ENCODE results near the gene ZNF384. TPM values are rescaled to one million over a fixed set of nuclear protein-coding genes. Genes with fewer than 3 reads are reported as not detected.

ZNF384 gene
- total and polyA plus RNA-seq, 2 of the 8 experiments (the other 6 are each of a cell fraction or from before 2014, with no cell fraction given) = 59.0 to 59.6 TPM

DNA sequence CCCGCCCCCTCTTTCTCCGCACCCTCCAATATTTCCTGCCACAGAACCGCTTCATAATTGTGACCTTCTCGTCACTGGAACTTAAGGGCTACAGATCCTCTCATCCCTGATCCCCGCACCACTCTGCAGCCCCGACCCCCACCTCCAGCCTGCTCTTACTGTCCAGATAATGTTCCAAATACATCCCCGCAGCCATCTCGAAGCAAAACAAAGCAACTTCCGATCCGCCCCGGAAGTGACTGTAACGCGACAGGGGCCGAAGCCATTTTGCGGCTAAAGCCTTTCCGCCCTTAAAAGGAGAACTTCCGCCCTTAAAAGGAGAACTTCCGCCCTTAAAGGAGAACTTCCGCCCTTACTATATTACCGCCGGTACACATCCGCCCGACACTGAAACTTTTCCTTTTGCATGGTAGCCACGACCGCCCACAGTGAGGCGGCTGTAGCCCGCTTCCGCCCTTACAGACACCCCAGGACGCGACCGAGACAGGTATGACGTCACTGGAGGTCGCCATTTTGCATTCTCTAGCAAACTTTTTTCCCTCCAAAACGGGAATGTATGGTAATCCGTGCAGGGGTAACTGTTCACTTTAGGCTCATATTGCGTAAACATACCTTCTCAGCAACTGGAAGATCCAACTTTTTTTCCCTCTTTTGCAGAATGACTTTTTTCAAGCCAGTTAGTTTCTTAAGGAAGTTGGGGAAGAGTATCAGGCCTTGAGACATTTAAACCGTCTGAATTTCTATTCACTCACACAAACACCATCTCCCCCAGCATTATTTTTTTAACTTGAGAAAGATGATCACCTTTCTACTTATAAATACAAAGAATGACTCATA, 26.1 kb downstream of the ZNF384 start, which contains the start of gene ING4 (continued):
- TF ChIP-seq GTF2F1 (IDR thresholded peaks at IDR 0.05; ENCODE audit: borderline replicate concordance, low read depth, low read length) (peak; percentile 94; the same call in 1 of the 2 replicates), JUND (IDR thresholded peaks at IDR 0.05; ENCODE audit: low read length) (peak; percentile 96), BCL11A (IDR thresholded peaks at IDR 0.05; ENCODE audit: low read depth in 2 of 2, low read length in 2 of 2) (no peak), SIN3A (conservative IDR thresholded peaks at IDR 0.05 in 1 of 2, IDR thresholded peaks at IDR 0.05 in 1 of 2; ENCODE audit: low read depth in 1 of 2, low read length in 2 of 2) (peak in 1 of 2 experiments; percentile 67; a peak in 2 of 4 replicates), TEAD4 (IDR thresholded peaks at IDR 0.05; ENCODE audit: low read depth, low read length) (peak; percentile 68), KDM1A (IDR thresholded peaks at IDR 0.05; ENCODE audit: borderline replicate concordance, low read length) (no peak), CHD2 (IDR thresholded peaks at IDR 0.05; ENCODE audit: low read length) (peak; percentile 37; the same call in 1 of the 2 replicates), CREB1 (IDR thresholded peaks at IDR 0.05) (peak; percentile 99), SP1 (IDR thresholded peaks at IDR 0.05; ENCODE audit: low read depth, low read length) (no peak; the same call in 1 of the 2 replicates), RFX5 (IDR thresholded peaks at IDR 0.05; ENCODE audit: borderline replicate concordance, low read depth, low read length) (no peak; the same call in 1 of the 2 replicates), KDM5A (IDR thresholded peaks at IDR 0.05; ENCODE audit: low read length) (no peak; the same call in 1 of the 2 replicates), POLR2AphosphoS5 (IDR thresholded peaks at IDR 0.05; ENCODE audit: low read depth, low read length) (peak; percentile 48; the same call in 1 of the 2 replicates), KDM4A (IDR thresholded peaks at IDR 0.05; ENCODE audit: low read depth, low read length, severe bottlenecking) (peak; percentile 80)
- TF ChIP-seq, protein P1, sequence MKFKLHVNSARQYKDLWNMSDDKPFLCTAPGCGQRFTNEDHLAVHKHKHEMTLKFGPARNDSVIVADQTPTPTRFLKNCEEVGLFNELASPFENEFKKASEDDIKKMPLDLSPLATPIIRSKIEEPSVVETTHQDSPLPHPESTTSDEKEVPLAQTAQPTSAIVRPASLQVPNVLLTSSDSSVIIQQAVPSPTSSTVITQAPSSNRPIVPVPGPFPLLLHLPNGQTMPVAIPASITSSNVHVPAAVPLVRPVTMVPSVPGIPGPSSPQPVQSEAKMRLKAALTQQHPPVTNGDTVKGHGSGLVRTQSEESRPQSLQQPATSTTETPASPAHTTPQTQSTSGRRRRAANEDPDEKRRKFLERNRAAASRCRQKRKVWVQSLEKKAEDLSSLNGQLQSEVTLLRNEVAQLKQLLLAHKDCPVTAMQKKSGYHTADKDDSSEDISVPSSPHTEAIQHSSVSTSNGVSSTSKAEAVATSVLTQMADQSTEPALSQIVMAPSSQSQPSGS (IDR thresholded peaks at IDR 0.05; ENCODE audit: low read length) = peak; percentile 96

Data from H1 (cell line).